ENCODE results near the gene REPS1.
"Not testable (repeated sequence)": the region's sequence is repeated elsewhere in the genome, so short reads cannot be mapped to it uniquely, and the experiment has no call there.

The REPS1 gene

DNA sequence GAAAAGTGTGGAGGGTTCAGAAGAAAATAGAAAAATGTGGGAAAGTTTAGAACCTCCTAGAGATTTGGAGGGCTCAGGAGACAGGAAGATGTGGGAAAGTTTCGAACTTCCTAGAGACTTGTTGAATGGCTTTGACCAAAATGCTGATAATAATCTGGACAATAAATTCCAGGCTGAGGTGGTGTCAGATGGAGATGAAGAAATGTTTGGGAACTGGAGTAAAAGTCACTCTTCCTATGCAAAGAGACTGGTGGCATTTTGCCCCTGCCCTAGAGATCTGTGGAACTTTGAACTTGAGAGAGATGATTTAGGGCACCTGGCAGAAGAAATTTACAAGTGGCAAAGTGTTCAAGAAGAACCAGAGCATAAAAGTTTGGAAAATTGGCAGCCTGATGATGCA lies 5.4 kb upstream of the REPS1 start:
- H3K9me3 Mint-ChIP-seq; DNase-seq (ENCODE audit: low spot score in 2 of 2); ATAC-seq (replicated peaks; ENCODE audit: extremely low read depth, poor library complexity, severe bottlenecking); H3K36me3 Mint-ChIP-seq (ENCODE audit: insufficient read depth); H3K4me1 Mint-ChIP-seq; H3K4me3 Mint-ChIP-seq; H3K27ac Mint-ChIP-seq (ENCODE audit: low read depth): not testable (repeated sequence)
- H3K27me3 Mint-ChIP-seq = peaks cover 29% of the 10 kb centered on the region

GRCh38 chr6:138992965-138993364 lies 4.9 kb upstream of the REPS1 start:
- H3K27ac Mint-ChIP-seq (ENCODE audit: low read depth); H3K36me3 Mint-ChIP-seq (ENCODE audit: insufficient read depth): not testable (repeated sequence)
- H3K27me3 Mint-ChIP-seq = peaks cover 29% of the 10 kb centered on the region

DNA sequence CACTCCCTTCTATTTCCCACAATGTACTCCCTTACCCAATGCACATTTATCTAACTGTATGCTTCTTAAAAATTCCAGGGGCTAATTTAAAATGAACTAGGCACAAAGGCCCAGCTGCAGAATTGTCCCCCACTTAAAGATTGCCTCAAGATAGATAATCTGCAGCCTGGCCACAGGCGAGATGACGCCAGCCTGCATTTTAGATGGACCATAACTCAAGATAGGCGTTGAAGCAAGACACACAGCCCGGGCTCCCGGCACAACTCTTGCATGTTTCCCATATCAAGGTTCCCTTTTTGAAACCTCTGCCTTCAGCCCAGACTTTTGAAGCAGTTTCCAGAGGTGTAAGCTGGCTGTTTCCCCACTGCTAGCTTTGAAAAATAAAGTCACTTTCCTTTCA lies 3.2 kb upstream of the REPS1 start:
- Mint-ChIP-seq H3K9me3 (no peaks in the 10 kb centered on the region), H3K4me1 (peaks cover 8% of the 10 kb centered on the region), H3K4me3 (no peak overlapping the region), H3K27ac (ENCODE audit: low read depth) (no peak overlapping the region), H3K36me3 (ENCODE audit: insufficient read depth) (peaks cover 11% of the 10 kb centered on the region), H3K27me3 (peaks cover 29% of the 10 kb centered on the region)
- ATAC-seq (replicated peaks; ENCODE audit: extremely low read depth, poor library complexity, severe bottlenecking) (no peak), DNase-seq (ENCODE audit: low spot score in 2 of 2) (no peak)

More at GRCh38 chr6:138992965-138993364, 4.9 kb upstream of the REPS1 start:
- H3K4me1 Mint-ChIP-seq; DNase-seq (ENCODE audit: low spot score in 2 of 2); H3K9me3 Mint-ChIP-seq; H3K4me3 Mint-ChIP-seq; ATAC-seq (replicated peaks; ENCODE audit: extremely low read depth, poor library complexity, severe bottlenecking): not testable (repeated sequence)

GRCh38 chr6:138989098-138989983 lies 1.3 kb upstream of the REPS1 start:
- Mint-ChIP-seq H3K9me3 (no peaks in the 10 kb centered on the region), H3K27ac (ENCODE audit: low read depth) (peak overlapping the region; percentile 87), H3K36me3 (ENCODE audit: insufficient read depth) (peaks cover 11% of the 10 kb centered on the region), H3K4me1 (peaks cover 8% of the 10 kb centered on the region), H3K4me3 (peak overlapping the region; percentile 91), H3K27me3 (peaks cover 16% of the 10 kb centered on the region)
- no peak for DNase-seq (ENCODE audit: low spot score in 2 of 2)
- no peak for ATAC-seq (replicated peaks; ENCODE audit: extremely low read depth, poor library complexity, severe bottlenecking)

DNA sequence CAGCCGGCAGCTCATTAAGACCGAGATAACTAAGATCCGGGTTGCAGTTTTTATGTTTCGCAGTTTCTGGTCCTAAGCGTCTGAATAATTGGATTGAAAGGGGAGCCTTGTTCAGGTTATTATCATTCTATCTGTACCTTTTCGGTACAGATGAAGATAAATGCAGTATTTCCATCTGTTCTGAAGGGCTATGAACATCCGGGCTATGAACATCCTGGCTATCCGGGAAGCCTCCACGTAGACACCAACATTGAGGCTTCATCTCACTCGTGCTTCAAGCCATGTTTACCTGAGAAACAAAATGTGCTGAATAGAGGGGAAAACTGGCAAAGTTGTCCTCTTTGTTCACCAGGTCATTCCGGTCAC lies 399 bp upstream of the REPS1 start:
- Mint-ChIP-seq H3K36me3 (ENCODE audit: insufficient read depth) (peaks cover 11% of the 10 kb centered on the region), H3K27me3 (peaks cover 7% of the 10 kb centered on the region), H3K4me1 (peaks cover 8% of the 10 kb centered on the region), H3K9me3 (no peaks in the 10 kb centered on the region), H3K27ac (ENCODE audit: low read depth) (peak overlapping the region; percentile 87), H3K4me3 (peak overlapping the region; percentile 91)
- ATAC-seq (replicated peaks; ENCODE audit: extremely low read depth, poor library complexity, severe bottlenecking) (peak; percentile 6), DNase-seq (ENCODE audit: low spot score in 2 of 2) (no peak)

DNA sequence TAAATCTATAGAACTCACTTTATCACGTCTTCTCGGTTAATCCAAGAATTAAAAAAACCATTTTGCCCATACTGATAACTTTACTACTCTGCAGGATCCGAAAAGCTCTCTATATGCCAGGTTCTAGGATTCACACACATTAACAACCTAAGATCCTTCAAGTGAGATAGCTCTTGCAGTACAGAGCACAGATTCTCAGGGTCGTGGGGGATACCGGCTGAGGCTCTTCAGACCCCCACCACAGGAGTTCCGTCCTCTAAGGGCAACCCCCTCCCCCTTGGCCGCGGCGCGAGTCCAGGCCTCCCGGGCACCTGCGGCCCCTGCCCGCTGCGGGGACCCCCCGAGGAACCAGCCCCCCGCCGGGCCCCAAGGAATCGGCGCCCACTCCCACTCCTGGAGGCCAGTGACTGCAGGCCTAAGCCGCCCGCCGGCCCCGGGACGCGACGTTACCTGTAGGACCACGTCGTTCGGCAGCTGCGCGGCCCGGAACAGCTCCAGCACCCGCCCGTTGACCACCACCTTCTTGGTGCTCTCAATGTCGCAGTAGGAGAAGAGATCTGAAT lies 892 bp downstream of the REPS1 start:
- Mint-ChIP-seq H3K27me3 (no peaks in the 10 kb centered on the region), H3K27ac (ENCODE audit: low read depth) (peak overlapping the region; percentile 87), H3K9me3 (no peaks in the 10 kb centered on the region), H3K4me3 (peak overlapping the region; percentile 91), H3K36me3 (ENCODE audit: insufficient read depth) (peaks cover 11% of the 10 kb centered on the region), H3K4me1 (peaks cover 8% of the 10 kb centered on the region)
- DNase-seq (ENCODE audit: low spot score in 2 of 2) (no peak), ATAC-seq (replicated peaks; ENCODE audit: extremely low read depth, poor library complexity, severe bottlenecking) (no peak)

DNA sequence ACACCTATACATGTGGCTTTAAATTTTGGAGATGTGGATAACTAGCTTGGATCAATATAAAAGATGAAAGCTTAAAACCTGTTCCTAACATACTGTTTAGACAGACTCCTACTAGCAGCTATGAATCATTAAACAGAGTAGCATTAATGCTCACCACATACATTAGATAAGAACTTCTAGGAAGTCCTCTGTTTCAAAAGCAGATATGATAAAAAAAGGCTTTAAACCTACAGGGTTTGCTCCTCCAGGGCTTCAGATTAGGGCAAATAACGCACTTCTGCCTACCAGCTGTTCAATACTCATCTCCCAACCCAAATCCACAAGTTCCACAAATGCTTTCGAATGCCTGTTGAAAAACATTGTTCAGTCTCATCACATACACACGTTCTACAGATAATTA lies 1.5 kb downstream of the REPS1 start:
- Mint-ChIP-seq H3K9me3 (no peaks in the 10 kb centered on the region), H3K36me3 (ENCODE audit: insufficient read depth) (peaks cover 11% of the 10 kb centered on the region), H3K27me3 (no peaks in the 10 kb centered on the region), H3K4me1 (peaks cover 11% of the 10 kb centered on the region), H3K4me3 (peak overlapping the region; percentile 91), H3K27ac (ENCODE audit: low read depth) (peak overlapping the region; percentile 87)
- ATAC-seq (replicated peaks; ENCODE audit: extremely low read depth, poor library complexity, severe bottlenecking) (no peak), DNase-seq (ENCODE audit: low spot score in 2 of 2) (no peak)

- no peak for ATAC-seq (replicated peaks; ENCODE audit: extremely low read depth, poor library complexity, severe bottlenecking)
- Mint-ChIP-seq H3K4me1 (peaks cover 32% of the 10 kb centered on the region), H3K4me3 (no peak overlapping the region), H3K27ac (ENCODE audit: low read depth) (no peak overlapping the region), H3K36me3 (ENCODE audit: insufficient read depth) (no peaks in the 10 kb centered on the region), H3K9me3 (no peaks in the 10 kb centered on the region), H3K27me3 (no peaks in the 10 kb centered on the region)
- no peak for DNase-seq (ENCODE audit: low spot score in 2 of 2)
Observed at GRCh38 chr6:138981416-138981815, 6.6 kb downstream of the REPS1 start.

- DNase-seq (ENCODE audit: low spot score in 2 of 2) (no peak), ATAC-seq (replicated peaks; ENCODE audit: extremely low read depth, poor library complexity, severe bottlenecking) (no peak)
- H3K27ac Mint-ChIP-seq (ENCODE audit: low read depth) = no peak overlapping the region
- no peaks in the 10 kb centered on the region for H3K9me3 Mint-ChIP-seq
- H3K4me1 Mint-ChIP-seq = peaks cover 36% of the 10 kb centered on the region
- no peak overlapping the region for H3K4me3 Mint-ChIP-seq
- H3K36me3 Mint-ChIP-seq (ENCODE audit: insufficient read depth) = no peaks in the 10 kb centered on the region
- H3K27me3 Mint-ChIP-seq = no peaks in the 10 kb centered on the region
Observed at GRCh38 chr6:138979813-138980668, 8.0 kb downstream of the REPS1 start.

DNA sequence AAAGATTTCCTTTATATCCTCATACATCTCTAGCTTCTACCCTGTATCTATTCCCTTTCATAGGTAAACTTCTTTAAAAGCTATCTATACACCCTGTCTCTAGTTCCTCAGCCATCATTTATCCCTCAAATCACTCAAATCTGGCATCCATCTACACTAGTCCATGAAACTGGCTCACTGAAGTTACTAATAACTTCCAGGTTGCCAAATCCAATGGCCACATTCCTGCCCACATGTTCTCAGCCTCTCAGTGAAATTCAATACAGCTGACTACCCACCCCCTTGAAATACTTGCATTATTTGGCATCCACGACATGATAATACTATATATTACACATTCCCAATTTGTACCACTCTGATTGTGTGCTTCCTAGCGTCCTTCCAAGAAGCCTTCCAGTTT lies 8.7 kb downstream of the REPS1 start:
- no peak for ATAC-seq (replicated peaks; ENCODE audit: extremely low read depth, poor library complexity, severe bottlenecking)
- Mint-ChIP-seq H3K4me1 (peaks cover 40% of the 10 kb centered on the region), H3K36me3 (ENCODE audit: insufficient read depth) (no peaks in the 10 kb centered on the region), H3K9me3 (no peaks in the 10 kb centered on the region), H3K27me3 (no peaks in the 10 kb centered on the region), H3K27ac (ENCODE audit: low read depth) (no peak overlapping the region), H3K4me3 (no peak overlapping the region)
- no peak for DNase-seq (ENCODE audit: low spot score in 2 of 2)

DNA sequence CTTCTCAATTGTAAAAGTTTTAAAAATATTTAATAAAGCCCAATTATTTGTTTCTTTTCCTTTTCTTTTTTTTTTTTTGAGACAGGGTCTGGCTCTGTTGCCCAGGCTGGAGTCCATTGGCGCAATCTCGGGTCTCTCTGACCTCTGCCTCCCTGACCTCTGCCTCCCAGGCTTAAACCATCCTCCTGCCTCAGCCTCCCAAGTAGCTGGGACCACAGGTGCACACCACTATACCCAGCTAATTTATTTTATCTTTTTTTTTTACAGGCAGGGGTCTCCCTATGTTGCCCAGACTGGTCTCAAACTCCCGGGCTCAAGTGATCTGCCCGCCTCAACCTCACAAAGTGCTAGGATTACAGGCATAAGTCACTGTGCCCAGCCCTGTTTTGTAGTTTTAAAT lies 9.8 kb downstream of the REPS1 start:
- no peak overlapping the region for H3K4me3 Mint-ChIP-seq
- H3K9me3 Mint-ChIP-seq = no peaks in the 10 kb centered on the region
- no peak overlapping the region for H3K27ac Mint-ChIP-seq (ENCODE audit: low read depth)
- H3K36me3 Mint-ChIP-seq (ENCODE audit: insufficient read depth) = no peaks in the 10 kb centered on the region
- no peak for DNase-seq (ENCODE audit: low spot score in 2 of 2)
- H3K27me3 Mint-ChIP-seq = no peaks in the 10 kb centered on the region
- H3K4me1 Mint-ChIP-seq = peaks cover 47% of the 10 kb centered on the region
- no peak for ATAC-seq (replicated peaks; ENCODE audit: extremely low read depth, poor library complexity, severe bottlenecking)

GRCh38 chr6:138977646-138978167 lies 10.3 kb downstream of the REPS1 start:
- Mint-ChIP-seq H3K27ac (ENCODE audit: low read depth) (no peak overlapping the region), H3K9me3 (no peaks in the 10 kb centered on the region), H3K27me3 (no peaks in the 10 kb centered on the region), H3K4me3 (no peak overlapping the region), H3K4me1 (peaks cover 52% of the 10 kb centered on the region), H3K36me3 (ENCODE audit: insufficient read depth) (no peaks in the 10 kb centered on the region)
- DNase-seq (ENCODE audit: low spot score in 2 of 2) = no peak
- no peak for ATAC-seq (replicated peaks; ENCODE audit: extremely low read depth, poor library complexity, severe bottlenecking)
